PFSK-1 (cell line): Measurements from ENCODE around the gene KLHL22.

Experiments
- FOXP2 ChIP-seq: optimal IDR thresholded peaks from 2 replicates; pipeline ENCODE3; 2011; ENCODE audit warnings: borderline replicate concordance, control low read depth, inconsistent platforms; ENCODE audit not compliant: insufficient read depth; ENCODE audit errors: extremely low read length, extremely low read depth
- POLR2AphosphoS5 ChIP-seq: IDR thresholded peaks from 2 replicates; pipeline ENCODE4 v1.6.1; 2012; ENCODE audit warnings: low read depth, mild to moderate bottlenecking, control low read depth, low read length, moderate library complexity
- REST ChIP-seq, 2 experiments: IDR thresholded peaks; 2 replicates each; pipeline versions ENCODE4 v1.6.1 to v1.8.0; 2011 to 2012; ENCODE audit warnings: low read depth in 2 of 2, low read length in 2 of 2, control low read depth in 1 of 2, inconsistent platforms in 1 of 2, mild to moderate bottlenecking in 1 of 2, moderate library complexity in 1 of 2; ENCODE audit not compliant: insufficient read depth in 1 of 2
- SIN3A ChIP-seq: IDR thresholded peaks from 2 replicates; pipeline ENCODE4 v1.6.1; 2012; ENCODE audit warnings: mild to moderate bottlenecking, low read length, moderate library complexity, borderline replicate concordance; ENCODE audit not compliant: insufficient read depth
- TAF1 ChIP-seq: IDR thresholded peaks from 2 replicates; pipeline ENCODE4 v1.6.1; 2012; ENCODE audit warnings: low read length, control low read depth, borderline replicate concordance; ENCODE audit not compliant: insufficient read depth

KLHL22 gene

GRCh38 chr22:20510811-20511577 is 15.4 kb upstream of the KLHL22 start:
- TF ChIP-seq FOXP2 (no peak), POLR2AphosphoS5 (no peak), REST (IDR thresholded peaks at IDR 0.05; ENCODE audit: insufficient read depth in 1 of 2, low read depth in 2 of 2, low read length in 2 of 2) (no peak), SIN3A (no peak), TAF1 (no peak)

GRCh38 chr22:20509344-20510047 is 13.9 kb upstream of the KLHL22 start:
- TF ChIP-seq FOXP2 (no peak), SIN3A (0 out of 2 replicates have a peak, but pooled peaks have one; percentile 27), REST (IDR thresholded peaks at IDR 0.05; ENCODE audit: insufficient read depth in 1 of 2, low read depth in 2 of 2, low read length in 2 of 2) (no peak), TAF1 (no peak), POLR2AphosphoS5 (no peak)

GRCh38 chr22:20508815-20509271 is 13.2 kb upstream of the KLHL22 start:
- TF ChIP-seq POLR2AphosphoS5 (no peak), REST (IDR thresholded peaks at IDR 0.05; ENCODE audit: insufficient read depth in 1 of 2, low read depth in 2 of 2, low read length in 2 of 2) (no peak), TAF1 (no peak), FOXP2 (no peak), SIN3A (no peak)

GRCh38 chr22:20507253-20508066 is 11.9 kb upstream of the KLHL22 start, which contains the start of gene MED15:
Gene MED15, plus strand, starts transcription at chr22:20507610. Its CDS starts 69 bp downstream, at chr22:20507679.
- TF ChIP-seq SIN3A: 0 out of 2 replicates have a peak, but pooled peaks have one; percentile 26
- peak; percentile 88 for TF ChIP-seq POLR2AphosphoS5
- peak; percentile 49; the same call in 1 of the 2 replicates for TF ChIP-seq TAF1
- TF ChIP-seq REST (IDR thresholded peaks at IDR 0.05; ENCODE audit: insufficient read depth in 1 of 2, low read depth in 2 of 2, low read length in 2 of 2): no peak
- peak; percentile 69 for TF ChIP-seq FOXP2
